ENCODE results near the gene ORC2. TPM values are rescaled to one million over a fixed set of nuclear protein-coding genes. Genes with fewer than 3 reads are reported as not detected.

ORC2 gene
- polyA plus RNA-seq, 1 of the 3 experiments (the other 2 are of a cell fraction) = 3.9 TPM

- POLR2A ChIA-PET = no interaction called here
- Histone ChIP-seq H3K36me3 (replicated peaks in 1 of 2; ENCODE audit: control insufficient read depth in 1 of 2, insufficient read depth in 2 of 2, low read length in 1 of 2) (peaks cover 18 to 19% of the 10 kb centered on the region in 2 experiments), H3K79me2 (ENCODE audit: insufficient read depth) (peaks cover 71% of the 10 kb centered on the region), H3K4me1 (ENCODE audit: control insufficient read depth in 1 of 2, insufficient read depth in 2 of 2, low read depth in 1 of 2, low read length in 1 of 2) (peaks cover 9 to 11% of the 10 kb centered on the region in 2 experiments; a peak in 3 of 4 replicates), H3K9me3 (no peaks in the 10 kb centered on the region), H3K27ac (ENCODE audit: low read depth in 2 of 2, low read length in 1 of 2) (no peak overlapping the region), H3F3A (replicated peaks; ENCODE audit: insufficient read depth) (peaks cover 13% of the 10 kb centered on the region), H3K4me3 (ENCODE audit: low read depth in 2 of 2, low read length in 1 of 2) (peak overlapping the region; percentile 82 to 88; a peak in 1 of 4 replicates), H2AFZ (ENCODE audit: low read depth) (no peak overlapping the region), H3K4me2 (peak overlapping the region; percentile 81), H4K20me1 (ENCODE audit: insufficient read depth) (no peaks in the 10 kb centered on the region), H3K27me3 (ENCODE audit: insufficient read depth) (no peaks in the 10 kb centered on the region), H3K9ac (0 out of 2 replicates have a peak overlapping the region, but pooled peaks have one; percentile 81), H3K9me2 (no peaks in the 10 kb centered on the region)
- CTCF ChIA-PET = interaction anchor here (1.2 to 1.5 kb wide), 2 partner anchors 107 to 214 kb away, joined by 3 to 5 read pairs; no protein-coding TSS in a partner anchor
- TF ChIP-seq USF2 (IDR thresholded peaks at IDR 0.05; ENCODE audit: borderline replicate concordance, low read depth, low read length) (no peak), USF1 (IDR thresholded peaks at IDR 0.05; ENCODE audit: borderline replicate concordance, low read depth) (no peak), FOSL2 (IDR thresholded peaks at IDR 0.05; ENCODE audit: borderline replicate concordance, low read depth) (no peak), RCOR1 (IDR thresholded peaks at IDR 0.05; ENCODE audit: low read length) (no peak), ELF1 (IDR thresholded peaks at IDR 0.05) (no peak), IRF3 (IDR thresholded peaks at IDR 0.05; ENCODE audit: low read depth, low read length) (no peak), FOXM1 (IDR thresholded peaks at IDR 0.05; ENCODE audit: low read depth) (no peak), MXI1 (IDR thresholded peaks at IDR 0.05; ENCODE audit: low read depth, low read length) (no peak), TCF12 (IDR thresholded peaks at IDR 0.05) (no peak), EZH2phosphoT487 (IDR thresholded peaks at IDR 0.05; ENCODE audit: borderline replicate concordance, low read depth) (no peak), RAD21 (IDR thresholded peaks at IDR 0.05; ENCODE audit: low read length) (no peak), CHD2 (IDR thresholded peaks at IDR 0.05; ENCODE audit: low read length, partially characterized antibody) (no peak), MEF2A (IDR thresholded peaks at IDR 0.05; ENCODE audit: borderline replicate concordance, low read depth) (no peak), MAX (IDR thresholded peaks at IDR 0.05; ENCODE audit: low read depth) (no peak), ZBTB33 (IDR thresholded peaks at IDR 0.05; ENCODE audit: borderline replicate concordance, low read depth) (no peak)
- 92% methylated on average over 2 of the region's 2 CpGs for WGBS (ENCODE audit: low lambda C conversion rate)
- no peak for DNase-seq
Observed at GRCh38 chr2:200961674-200962073, 1.8 kb downstream of the ORC2 start.

Data from SK-N-SH (cell line).